HG03135 (cell line): Measurements from ENCODE around the gene VANGL1.

ENCODE experiments used
- ATAC-seq: cut with Tn5 transposase; IDR thresholded peaks from one replicate; pipeline ENCODE4 v1.9.1; 2021; ENCODE audit warnings: mild to moderate bottlenecking, moderate library complexity; ENCODE audit not compliant: unreplicated experiment

Gene VANGL1

GRCh38 chr1:115732316-115732715 lies 90.5 kb downstream of the VANGL1 start:
- ATAC-seq, result no peak

DNA sequence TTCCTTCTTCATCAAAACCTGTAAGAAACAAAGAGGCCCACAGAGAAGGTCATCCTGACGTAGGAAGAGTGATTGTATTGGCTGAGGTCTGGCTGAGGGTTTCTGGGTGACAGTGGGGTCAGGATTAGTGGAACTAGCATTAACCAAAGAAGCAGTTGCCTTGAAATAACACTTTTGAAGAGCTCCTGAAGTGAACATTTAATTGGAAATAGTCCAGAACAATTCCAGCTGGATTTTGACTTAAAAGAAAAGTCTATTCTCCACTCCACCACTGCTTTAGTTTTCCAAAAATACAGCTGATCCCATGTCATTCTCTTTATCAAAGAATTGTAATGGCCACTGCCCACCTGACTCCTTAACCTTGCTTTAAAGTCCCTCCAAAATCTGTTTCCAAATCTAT lies 99.0 kb downstream of the VANGL1 start:
- ATAC-seq, result no peak

DNA sequence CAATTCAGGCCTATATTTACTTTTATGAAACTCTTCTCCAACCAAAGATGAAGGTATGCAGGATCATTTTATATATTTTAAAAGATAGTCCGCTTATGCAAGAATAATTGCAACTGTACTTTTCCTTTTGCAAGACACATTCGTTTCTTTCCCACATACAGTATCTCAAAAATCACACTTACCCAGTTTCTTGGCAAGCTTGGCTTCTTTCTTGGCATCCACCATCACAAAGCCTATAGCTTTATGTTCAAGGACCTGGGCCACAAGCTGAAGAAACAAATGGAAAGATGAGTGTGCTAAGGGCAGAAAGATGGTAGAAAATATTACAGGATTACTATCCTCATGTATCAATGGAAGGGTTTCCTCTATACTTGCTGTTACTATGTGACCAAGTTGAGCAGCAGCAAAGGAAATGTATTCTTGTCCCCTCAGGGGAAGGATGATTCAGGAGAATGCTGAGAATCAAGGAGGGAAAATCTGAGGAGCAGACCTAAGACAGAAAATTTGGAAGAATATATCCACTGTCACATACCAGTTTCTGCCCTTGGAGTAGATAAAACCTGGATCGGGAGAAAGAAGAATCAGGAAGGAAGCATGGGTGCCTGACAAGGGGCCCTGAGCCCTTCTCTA lies 103.0 kb downstream of the VANGL1 start:
- no peak for ATAC-seq

- ATAC-seq, result no peak
Observed at GRCh38 chr1:115746021-115746690, 104.4 kb downstream of the VANGL1 start.
